T-helper 2 cell treated with Interferon-gamma antibody and Interleukin-4, amounts not matched to agents 5 μg/mL and 100 μg/mL, for 36 hours (primary cell): ENCODE results near the gene RBBP8NL.

Experiments
- DNase-seq: peaks from one replicate; pipeline ENCODE4 v3.0.0; 2021; ENCODE audit warnings: low spot score
- H3K27ac Mint-ChIP-seq: one replicate; pipeline ENCODE4 v1.8.0; 2021; ENCODE audit warnings: mild to moderate bottlenecking, mixed read lengths
- H3K27me3 Mint-ChIP-seq: one replicate; pipeline ENCODE4 v1.8.0; 2021; ENCODE audit warnings: low read depth, mixed read lengths
- H3K36me3 Mint-ChIP-seq: one replicate; pipeline ENCODE4 v1.8.0; 2021; ENCODE audit warnings: low read depth, mixed read lengths
- H3K4me1 Mint-ChIP-seq: one replicate; pipeline ENCODE4 v1.8.0; 2021; ENCODE audit warnings: low read depth, mixed read lengths
- H3K4me3 Mint-ChIP-seq: one replicate; pipeline ENCODE4 v1.8.0; 2022; ENCODE audit warnings: mild to moderate bottlenecking, moderate library complexity, mixed read lengths
- H3K9me3 Mint-ChIP-seq: one replicate; pipeline ENCODE4 v1.8.0; 2021; ENCODE audit warnings: mixed read lengths

RBBP8NL gene

GRCh38 chr20:62425281-62426058 lies 1.9 kb downstream of the RBBP8NL start:
- DNase-seq: no peak
- Mint-ChIP-seq H3K36me3 (no peaks in the 10 kb centered on the region), H3K4me1 (no peaks in the 10 kb centered on the region), H3K9me3 (no peaks in the 10 kb centered on the region), H3K4me3 (no peak overlapping the region), H3K27ac (no peak overlapping the region), H3K27me3 (no peaks in the 10 kb centered on the region)

- H3K9me3 Mint-ChIP-seq: no peaks in the 10 kb centered on the region
- no peaks in the 10 kb centered on the region for H3K36me3 Mint-ChIP-seq
- no peaks in the 10 kb centered on the region for H3K4me1 Mint-ChIP-seq
- no peaks in the 10 kb centered on the region for H3K27me3 Mint-ChIP-seq
- no peak overlapping the region for H3K27ac Mint-ChIP-seq
- DNase-seq: no peak
- no peak overlapping the region for H3K4me3 Mint-ChIP-seq
Measured at GRCh38 chr20:62424249-62425107, 2.9 kb downstream of the RBBP8NL start.

GRCh38 chr20:62423326-62423706 lies 4.0 kb downstream of the RBBP8NL start:
- Mint-ChIP-seq H3K27me3 (no peaks in the 10 kb centered on the region), H3K9me3 (no peaks in the 10 kb centered on the region), H3K27ac (no peak overlapping the region), H3K36me3 (no peaks in the 10 kb centered on the region), H3K4me1 (no peaks in the 10 kb centered on the region), H3K4me3 (no peak overlapping the region)
- DNase-seq: no peak

- no peak for DNase-seq
- Mint-ChIP-seq H3K36me3 (no peaks in the 10 kb centered on the region), H3K27me3 (no peaks in the 10 kb centered on the region), H3K27ac (no peak overlapping the region), H3K4me3 (no peak overlapping the region), H3K4me1 (no peaks in the 10 kb centered on the region), H3K9me3 (no peaks in the 10 kb centered on the region)
Measured at GRCh38 chr20:62422636-62423325, 4.6 kb downstream of the RBBP8NL start.

- Mint-ChIP-seq H3K27ac (no peak overlapping the region), H3K4me1 (no peaks in the 10 kb centered on the region), H3K27me3 (no peaks in the 10 kb centered on the region), H3K9me3 (no peaks in the 10 kb centered on the region), H3K4me3 (no peak overlapping the region), H3K36me3 (no peaks in the 10 kb centered on the region)
- DNase-seq: no peak
Measured at GRCh38 chr20:62421716-62421990, 5.7 kb downstream of the RBBP8NL start.

- Mint-ChIP-seq H3K36me3 (no peaks in the 10 kb centered on the region), H3K9me3 (no peaks in the 10 kb centered on the region), H3K27me3 (no peaks in the 10 kb centered on the region), H3K27ac (no peak overlapping the region), H3K4me1 (no peaks in the 10 kb centered on the region), H3K4me3 (no peak overlapping the region)
- DNase-seq: no peak
Measured at GRCh38 chr20:62420846-62421715, 6.3 kb downstream of the RBBP8NL start.

GRCh38 chr20:62419759-62420158 lies 7.6 kb downstream of the RBBP8NL start:
- H3K36me3 Mint-ChIP-seq: no peaks in the 10 kb centered on the region
- no peak for DNase-seq
- H3K27me3 Mint-ChIP-seq: no peaks in the 10 kb centered on the region
- no peaks in the 10 kb centered on the region for H3K9me3 Mint-ChIP-seq
- H3K4me1 Mint-ChIP-seq: no peaks in the 10 kb centered on the region
- H3K4me3 Mint-ChIP-seq: no peak overlapping the region
- H3K27ac Mint-ChIP-seq: no peak overlapping the region

GRCh38 chr20:62418709-62419487 lies 8.4 kb downstream of the RBBP8NL start:
- H3K36me3 Mint-ChIP-seq: no peaks in the 10 kb centered on the region
- H3K27ac Mint-ChIP-seq: no peak overlapping the region
- no peak for DNase-seq
- no peaks in the 10 kb centered on the region for H3K9me3 Mint-ChIP-seq
- no peaks in the 10 kb centered on the region for H3K4me1 Mint-ChIP-seq
- H3K27me3 Mint-ChIP-seq: no peaks in the 10 kb centered on the region
- H3K4me3 Mint-ChIP-seq: no peak overlapping the region

- Mint-ChIP-seq H3K36me3 (no peaks in the 10 kb centered on the region), H3K27ac (no peak overlapping the region), H3K9me3 (no peaks in the 10 kb centered on the region), H3K4me1 (no peaks in the 10 kb centered on the region), H3K27me3 (no peaks in the 10 kb centered on the region), H3K4me3 (no peak overlapping the region)
- no peak for DNase-seq
Measured at GRCh38 chr20:62417981-62418708, 9.2 kb downstream of the RBBP8NL start.

- no peaks in the 10 kb centered on the region for H3K36me3 Mint-ChIP-seq
- no peak overlapping the region for H3K27ac Mint-ChIP-seq
- no peaks in the 10 kb centered on the region for H3K27me3 Mint-ChIP-seq
- H3K9me3 Mint-ChIP-seq: no peaks in the 10 kb centered on the region
- no peak for DNase-seq
- H3K4me3 Mint-ChIP-seq: no peak overlapping the region
- no peaks in the 10 kb centered on the region for H3K4me1 Mint-ChIP-seq
Measured at GRCh38 chr20:62416651-62417637, 10.4 kb downstream of the RBBP8NL start.

- H3K4me3 Mint-ChIP-seq: no peak overlapping the region
- H3K9me3 Mint-ChIP-seq: no peaks in the 10 kb centered on the region
- H3K27me3 Mint-ChIP-seq: no peaks in the 10 kb centered on the region
- no peaks in the 10 kb centered on the region for H3K36me3 Mint-ChIP-seq
- no peak overlapping the region for H3K27ac Mint-ChIP-seq
- no peaks in the 10 kb centered on the region for H3K4me1 Mint-ChIP-seq
- DNase-seq: no peak
Measured at GRCh38 chr20:62415354-62416111, 11.8 kb downstream of the RBBP8NL start.
